HuH-7.5 (cell line): ENCODE measurements around the gene PSMB7.

Experiments used
- DNase-seq: peaks from one replicate; pipeline ENCODE4 v3.0.0; 2011; ENCODE audit warnings: low spot score

Gene PSMB7

GRCh38 chr9:124381170-124381945, 33.9 kb downstream of the PSMB7 start:
- DNase-seq, result no peak

DNA sequence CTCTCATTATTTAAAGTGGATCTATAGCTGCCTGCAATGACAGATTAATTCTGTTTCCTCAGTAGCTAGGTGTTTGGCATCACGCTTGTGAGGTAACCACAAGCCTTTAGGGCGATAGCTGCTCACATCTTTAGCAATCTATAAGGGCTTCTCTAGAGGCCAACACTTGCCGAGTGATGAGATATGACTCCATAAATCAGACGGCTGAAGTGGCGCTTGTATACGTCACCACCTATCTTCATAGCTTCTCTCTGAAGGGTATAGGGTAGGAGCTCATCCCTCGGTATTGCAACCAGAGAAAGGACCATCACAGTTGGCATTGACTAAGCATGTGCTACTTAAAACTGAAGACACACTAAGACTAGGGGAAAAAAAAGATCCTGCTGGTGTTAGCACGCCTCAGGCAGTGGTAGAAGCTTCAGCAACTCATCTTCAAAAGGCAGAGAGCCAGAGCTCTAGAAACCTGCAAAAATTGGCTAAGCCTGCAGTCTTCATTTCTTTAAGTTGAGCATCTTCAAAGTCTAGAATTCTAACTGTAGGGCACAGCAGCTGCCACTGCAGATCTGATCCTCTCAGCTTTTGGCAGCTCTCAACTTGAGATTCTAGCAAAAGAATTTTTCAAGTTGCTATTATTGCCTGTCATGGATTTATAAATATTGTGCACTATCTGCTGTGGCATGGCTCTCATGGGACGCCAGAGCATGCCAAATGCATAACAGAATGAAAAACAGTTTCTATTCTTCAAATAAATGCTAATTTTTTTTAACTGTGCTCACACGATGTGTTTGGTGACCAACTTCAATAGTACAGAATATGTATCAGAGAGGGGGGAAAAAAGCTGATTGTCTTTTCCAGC, 37.5 kb downstream of the PSMB7 start:
- DNase-seq, result no peak

DNA sequence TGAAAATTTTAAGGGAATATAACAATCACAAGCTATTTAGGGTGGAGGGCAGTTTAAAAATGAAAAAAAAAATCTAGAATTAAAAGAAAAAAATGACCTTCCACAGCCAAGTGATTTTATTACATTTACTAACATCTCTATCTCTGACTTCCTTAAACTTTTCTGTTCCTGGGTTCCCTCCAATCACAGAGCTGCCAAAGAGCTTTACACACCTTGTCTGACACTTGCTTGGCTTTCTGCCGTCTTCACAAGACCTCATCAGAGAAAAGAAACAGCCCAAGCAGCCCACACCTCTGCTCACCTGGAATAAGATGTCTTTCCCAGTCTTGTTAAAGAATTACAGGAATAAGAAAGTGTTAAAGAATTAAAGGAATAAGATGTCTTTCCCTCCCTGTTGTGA, 38.9 kb downstream of the PSMB7 start:
- DNase-seq, result no peak

DNA sequence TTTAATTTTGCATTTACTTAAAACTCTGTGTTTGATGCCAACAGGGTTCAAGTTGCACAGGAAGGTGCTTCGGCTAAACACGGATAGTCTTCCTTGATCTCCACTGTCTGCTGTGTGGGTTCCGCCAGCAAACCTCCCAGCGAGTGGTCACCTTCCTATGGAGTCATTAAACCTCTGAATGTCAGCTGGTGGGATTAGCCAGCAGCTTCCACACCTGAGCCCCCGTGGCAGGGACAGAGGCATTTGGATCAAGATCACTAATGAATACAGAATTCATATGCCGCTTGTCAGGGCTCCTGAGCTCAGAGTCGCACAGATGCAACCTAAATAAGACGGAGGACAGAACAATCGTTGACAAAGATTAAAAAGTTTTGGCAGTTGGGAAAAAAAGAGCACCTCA, 39.5 kb downstream of the PSMB7 start:
- DNase-seq, result no peak

DNA sequence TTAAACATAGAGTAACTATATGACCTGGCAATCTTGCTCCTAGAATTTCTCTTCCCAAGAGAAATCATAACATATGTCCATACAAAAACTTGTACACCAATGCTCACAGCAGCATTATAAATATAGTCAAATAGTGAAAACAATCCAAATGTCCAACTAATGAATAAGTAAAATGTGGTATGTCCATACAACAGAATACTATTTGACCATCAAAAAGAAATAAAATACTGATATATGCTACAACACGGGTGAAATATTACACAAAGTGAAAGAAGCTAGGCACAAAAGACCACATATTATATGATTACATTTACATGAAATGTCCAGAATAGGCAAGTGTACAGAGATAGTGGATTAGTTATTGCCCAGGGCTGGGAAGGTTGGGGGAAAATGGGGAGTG, 41.4 kb downstream of the PSMB7 start:
- no peak for DNase-seq

- no peak for DNase-seq
These were observed 41.9 kb downstream of the PSMB7 start for GRCh38 chr9:124373386-124373785.

DNA sequence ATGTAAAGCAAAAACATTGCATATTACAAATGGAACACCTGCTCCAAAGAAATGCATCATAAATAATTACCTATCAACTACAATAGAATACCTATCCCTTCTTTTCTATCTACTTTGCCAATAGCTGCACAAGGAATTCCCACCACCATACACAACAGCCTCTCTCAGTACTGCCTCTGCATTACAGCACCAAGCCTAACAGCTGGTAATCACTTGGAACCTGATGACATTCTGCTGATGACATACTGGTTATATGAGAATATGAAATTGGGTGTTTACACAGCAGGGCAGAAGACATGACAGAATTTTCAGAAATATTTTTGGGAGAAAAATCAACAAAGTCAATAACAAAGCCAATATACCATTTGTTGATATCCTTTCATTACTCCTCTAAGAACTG, 43.2 kb downstream of the PSMB7 start:
- no peak for DNase-seq

DNA sequence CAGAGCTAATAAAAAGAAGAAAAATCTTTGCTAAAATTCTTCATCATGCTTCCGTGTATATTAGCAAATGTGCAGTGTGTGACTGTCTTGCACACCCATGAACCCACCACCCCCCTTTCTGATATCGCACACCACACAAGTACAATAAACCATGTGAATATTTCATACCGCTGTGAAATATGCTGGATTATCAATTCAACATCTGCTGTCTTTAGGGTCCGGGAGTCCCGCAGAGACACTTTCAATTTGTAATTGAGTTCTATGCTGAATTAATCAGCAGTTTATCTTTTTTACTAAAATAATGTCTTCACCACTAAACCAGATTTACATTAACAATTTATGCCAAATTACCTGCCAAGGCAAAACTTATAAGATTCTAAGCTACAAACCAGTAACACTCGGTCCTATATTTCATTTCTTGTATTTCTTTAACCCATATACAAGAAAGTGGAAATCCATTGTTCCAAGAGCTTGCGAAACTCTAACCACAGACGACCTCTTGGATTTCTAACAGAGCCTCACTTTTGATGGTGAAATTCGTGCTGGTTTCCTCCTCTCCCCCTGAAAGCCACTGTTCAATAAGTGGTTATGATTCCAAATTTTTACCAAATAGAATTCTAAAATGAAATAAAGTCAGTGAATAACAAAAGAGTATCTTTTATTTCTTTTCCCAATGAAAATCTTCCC, 44.2 kb downstream of the PSMB7 start:
- DNase-seq, result no peak

DNA sequence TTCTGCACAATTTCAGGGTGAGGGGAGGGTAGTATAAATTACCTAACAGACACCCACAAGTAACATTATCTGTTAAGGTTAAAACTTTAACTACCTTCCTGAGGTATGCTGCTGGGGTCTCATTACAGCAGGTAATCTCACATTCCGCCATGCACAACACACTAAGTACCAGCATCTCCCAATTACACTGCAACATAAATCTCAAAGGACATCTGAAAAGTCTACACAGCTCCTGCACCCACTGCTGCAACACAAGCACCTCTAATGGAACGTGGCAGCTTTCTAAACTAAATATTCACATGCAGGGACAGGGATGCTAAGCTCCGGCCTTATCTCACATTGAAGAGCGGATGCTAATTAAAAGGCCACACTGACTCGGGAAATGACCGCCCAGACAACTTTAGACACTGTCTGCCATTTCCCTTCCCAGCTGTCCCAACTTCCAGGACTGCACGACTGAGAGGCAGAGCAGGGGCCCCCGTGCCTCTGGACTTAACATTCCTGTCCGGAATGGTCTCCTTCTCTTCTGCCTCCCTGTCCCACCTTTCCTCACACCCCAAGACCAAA, 45.9 kb downstream of the PSMB7 start:
- no peak for DNase-seq

DNA sequence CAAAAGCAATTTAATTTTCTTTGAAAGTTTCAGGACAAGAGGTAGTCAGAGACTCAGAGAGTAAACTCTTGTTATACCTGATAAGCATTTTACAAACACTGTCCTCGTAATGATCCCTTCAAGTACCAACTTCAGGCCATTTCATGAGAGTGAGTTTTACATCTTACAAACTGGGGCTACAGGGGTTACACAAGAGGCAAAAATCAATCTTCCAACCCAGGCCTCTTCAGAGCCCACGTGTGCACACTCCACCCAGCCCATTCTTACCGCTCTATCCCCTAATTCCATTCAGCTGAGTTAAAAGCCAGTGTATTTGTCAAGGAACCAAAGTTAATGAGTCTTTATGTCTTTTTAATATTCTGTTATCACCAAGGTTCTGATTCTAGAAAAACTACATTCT, 46.5 kb downstream of the PSMB7 start:
- DNase-seq, result no peak

DNA sequence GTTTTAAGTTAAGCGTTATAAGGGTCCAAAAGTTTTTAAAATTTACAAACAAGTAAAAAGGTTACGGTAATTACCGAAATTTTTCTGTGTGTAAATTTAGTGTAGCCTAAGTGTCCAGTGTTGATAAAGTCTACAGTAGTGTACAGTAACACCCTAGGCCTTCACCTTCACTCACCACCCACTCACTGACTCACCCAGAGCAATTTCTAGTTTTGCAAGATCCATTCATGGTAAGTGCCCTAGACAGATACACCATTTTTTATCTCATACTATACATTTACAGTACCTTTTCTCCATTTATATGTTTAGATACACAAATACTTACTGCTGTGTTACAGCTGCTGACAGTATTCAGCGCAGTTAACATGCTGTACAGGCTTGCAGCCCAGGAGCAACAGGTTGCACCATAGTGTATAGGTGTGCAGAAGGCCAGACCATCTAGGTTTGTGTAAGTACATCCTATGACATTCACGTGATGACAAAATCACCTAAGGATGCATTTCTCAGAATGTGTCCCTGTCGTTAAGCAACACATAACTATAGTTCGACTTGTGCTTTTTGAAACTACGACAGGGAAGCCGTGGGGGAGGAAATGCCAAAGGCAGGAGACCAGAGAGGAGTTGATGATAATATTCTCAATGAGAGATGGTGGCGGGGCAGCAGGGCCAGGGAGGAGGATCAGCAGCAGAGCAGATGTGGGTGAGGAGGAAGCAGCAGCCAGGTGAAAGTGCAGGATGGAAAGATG, 48.6 kb downstream of the PSMB7 start:
- no peak for DNase-seq

DNA sequence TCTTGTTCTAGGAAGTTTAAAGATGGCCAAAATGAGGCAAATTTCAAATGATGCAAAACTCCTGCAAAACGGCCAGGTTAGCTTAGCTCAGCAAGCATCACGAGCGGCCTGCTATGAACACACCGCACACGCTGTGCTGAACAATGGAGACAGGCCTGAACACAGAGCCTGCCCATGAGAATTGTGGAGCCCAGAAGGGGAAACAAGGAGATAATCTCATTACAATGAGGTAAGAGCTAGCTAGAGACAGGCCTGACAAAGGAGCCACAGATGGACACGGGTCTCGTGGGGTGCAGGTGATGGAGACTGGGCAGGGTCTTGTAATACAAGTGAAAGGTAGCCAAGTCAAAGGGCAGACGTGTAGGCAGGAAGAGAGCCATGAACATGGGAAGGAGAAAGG, 50.2 kb downstream of the PSMB7 start:
- no peak for DNase-seq

DNA sequence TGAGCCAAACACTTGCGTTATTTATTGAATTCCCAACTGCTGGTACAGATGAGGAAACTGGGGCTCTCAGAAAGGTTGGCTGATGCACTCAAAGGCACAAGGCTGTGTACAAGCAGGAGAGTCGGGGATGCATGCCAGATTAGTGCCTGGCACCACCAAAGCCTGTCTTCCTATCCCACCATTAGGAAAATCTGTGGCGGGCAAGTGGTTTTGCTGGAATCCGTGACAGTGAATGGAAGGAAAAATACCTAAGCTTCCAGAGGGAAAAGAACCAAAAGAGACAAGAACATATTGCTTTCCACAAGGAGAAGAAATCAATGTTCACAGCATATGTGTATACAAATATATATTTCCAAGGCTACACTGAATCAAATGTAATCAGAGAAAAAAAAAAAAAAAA, 51.1 kb downstream of the PSMB7 start:
- no peak for DNase-seq

DNA sequence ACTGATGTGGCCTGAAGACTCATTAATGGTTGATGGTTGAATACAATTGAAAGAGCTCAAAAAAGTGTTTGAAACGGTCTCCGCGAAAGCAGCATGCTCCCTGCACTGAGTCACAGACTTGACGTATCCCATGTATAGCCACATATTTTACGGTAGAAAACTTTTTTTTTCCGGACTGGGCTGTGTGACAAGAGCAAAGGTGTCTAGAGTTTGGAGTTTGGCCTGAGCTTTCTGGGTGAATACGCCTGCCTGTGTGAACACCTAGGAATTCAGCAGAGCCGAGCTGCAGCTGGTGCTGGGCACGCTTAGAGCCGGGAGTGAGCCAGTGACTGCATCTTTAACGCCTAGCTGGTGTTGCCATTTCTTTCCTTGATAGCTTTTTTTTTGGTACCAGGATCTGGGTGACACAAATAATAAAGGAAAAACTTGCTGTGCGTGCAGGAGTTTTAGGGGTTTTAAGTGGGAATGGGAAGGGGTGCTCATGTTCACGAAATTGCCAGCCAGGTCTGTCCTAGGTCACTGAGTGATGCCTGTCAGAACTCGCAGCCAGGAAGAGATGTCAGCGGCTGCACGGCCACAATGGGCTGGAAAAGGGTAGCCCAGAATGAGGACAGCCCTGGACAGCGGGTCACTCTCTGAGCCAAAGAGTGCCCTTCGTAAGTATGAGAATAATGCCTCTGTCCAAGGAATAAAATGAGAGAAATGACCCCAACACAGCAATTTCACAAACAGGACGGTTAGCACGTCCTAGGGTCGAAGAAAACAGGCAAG, 51.7 kb downstream of the PSMB7 start:
- no peak for DNase-seq

- no peak for DNase-seq
These were observed 54.1 kb downstream of the PSMB7 start for GRCh38 chr9:124361128-124361527.

DNA sequence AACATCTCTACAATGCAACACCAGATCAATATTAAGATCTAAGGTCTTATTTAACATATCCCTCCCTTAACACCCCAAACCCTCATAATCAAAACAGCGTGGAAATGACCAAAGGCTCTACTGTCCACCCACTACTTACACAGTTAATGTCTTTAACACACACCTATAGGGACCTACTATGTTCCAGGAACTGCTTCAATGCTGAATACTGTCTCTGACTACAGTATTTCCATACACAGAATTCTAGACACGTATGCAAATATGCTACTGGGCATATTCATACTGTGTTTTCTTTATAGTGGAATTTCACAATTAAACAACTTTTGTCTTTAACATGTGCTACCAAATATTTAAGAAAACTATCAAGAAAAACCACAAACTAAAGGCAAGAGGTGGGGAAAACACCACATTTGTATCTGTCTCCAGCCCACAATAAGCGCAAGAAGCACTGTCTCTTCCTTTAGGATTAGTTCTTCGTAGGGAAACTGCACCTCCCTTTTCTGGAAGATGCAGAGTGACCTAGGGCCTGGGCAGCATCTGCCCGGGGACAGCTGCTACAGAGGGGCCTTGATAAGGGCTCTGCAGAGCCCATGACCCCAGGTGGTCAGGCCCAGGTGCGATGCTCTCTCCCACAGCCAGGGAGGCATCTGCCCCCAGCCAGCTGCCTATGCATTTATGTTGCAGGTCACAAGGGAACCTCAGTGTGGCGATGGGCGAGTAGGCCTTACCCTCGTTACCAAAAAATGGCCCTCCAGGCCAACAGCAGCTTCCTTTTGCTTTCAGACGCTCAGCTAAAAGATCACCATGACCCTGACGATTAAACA, 55.2 kb downstream of the PSMB7 start:
- no peak for DNase-seq

- DNase-seq, result no peak
These were observed 55.8 kb downstream of the PSMB7 start for GRCh38 chr9:124359426-124359825.

DNA sequence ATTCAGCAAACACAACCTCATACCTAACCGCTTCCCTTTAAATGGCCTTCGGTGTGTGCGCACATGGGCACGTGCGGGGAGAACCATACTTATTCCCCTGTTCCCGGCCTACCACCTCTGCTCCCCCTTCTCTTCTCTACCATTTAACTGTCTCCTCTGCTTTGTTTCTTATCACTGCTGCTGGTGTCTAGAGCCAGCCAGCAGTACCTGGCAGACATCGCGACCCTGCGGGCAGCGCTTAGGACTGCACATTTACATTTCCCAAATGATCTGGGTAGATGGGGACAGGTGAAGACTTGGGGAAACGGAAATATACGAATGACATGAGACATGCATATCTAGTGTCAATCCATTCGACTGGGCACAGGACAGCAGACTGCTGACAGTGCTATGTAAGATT, 56.6 kb downstream of the PSMB7 start:
- DNase-seq, result no peak

DNA sequence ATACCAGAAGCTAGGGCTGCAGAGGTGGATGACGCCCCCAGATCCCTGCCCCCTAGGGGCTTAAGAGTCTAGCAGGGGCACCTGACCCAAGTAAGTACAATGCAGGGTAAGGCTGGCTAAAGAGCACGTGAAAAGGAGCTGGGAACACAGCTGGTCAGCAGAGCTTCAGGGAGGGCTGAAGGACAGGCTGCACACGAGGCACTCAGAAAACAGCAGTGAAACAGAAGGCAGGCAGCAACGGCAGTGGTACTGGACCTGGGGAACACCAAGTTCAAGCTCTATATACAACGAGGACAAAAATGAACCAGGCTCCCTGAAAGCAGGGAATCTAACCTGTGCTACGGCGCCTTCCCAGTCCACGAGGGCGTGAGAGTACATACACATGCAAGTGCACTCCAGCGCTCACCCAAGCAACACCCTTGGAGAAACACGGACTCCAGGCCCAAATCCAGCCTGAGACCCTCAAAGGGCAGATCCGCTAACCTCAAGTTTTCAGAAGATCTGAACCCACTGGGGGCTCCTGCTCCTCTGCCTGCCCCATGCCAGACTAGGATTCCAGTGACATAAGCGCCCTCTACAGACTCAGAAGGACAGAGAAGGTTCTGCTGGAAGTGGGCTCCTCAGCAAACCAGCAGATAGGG, 57.4 kb downstream of the PSMB7 start:
- no peak for DNase-seq
